Suprapubic skin (tissue), 4 donors: ENCODE measurements around the gene ATN1. TPM values are rescaled to one million over a fixed set of nuclear protein-coding genes. Genes with fewer than 3 reads are reported as not detected.
A peak's percentile ranks its signal among the peaks of the same experiment; 100 is the strongest.
"Not testable (repeated sequence)": the region's sequence is repeated elsewhere in the genome, so short reads cannot be mapped to it uniquely, and the experiment has no call there.

ENCODE experiments used
- DNase-seq, 2 donors: peaks; one replicate each; pipeline ENCODE4 v3.0.0-alpha.2; 2019; ENCODE audit warnings: low spot score in 2 of 2
- H3K27ac ChIP-seq: fragments of 200-600 bp; sonication (generic); one replicate; pipeline ENCODE4 v1.5.1; 2019
- H3K27me3 ChIP-seq: fragments of 200-600 bp; sonication (generic); one replicate; pipeline ENCODE4 v1.5.1; 2019
- H3K36me3 ChIP-seq: fragments of 200-600 bp; sonication (generic); one replicate; pipeline ENCODE4 v1.5.1; 2019
- H3K4me1 ChIP-seq: fragments of 200-600 bp; sonication (generic); one replicate; pipeline ENCODE4 v1.5.1; 2019
- H3K4me3 ChIP-seq: fragments of 200-600 bp; sonication (generic); one replicate; pipeline ENCODE4 v1.5.1; 2019; ENCODE audit warnings: mild to moderate bottlenecking
- H3K9me3 ChIP-seq: fragments of 200-600 bp; sonication (generic); one replicate; pipeline ENCODE4 v1.5.1; 2019
- EP300 ChIP-seq: sonication (generic); formaldehyde crosslinking; IDR thresholded peaks from one replicate; pipeline ENCODE4 v1.6.1; 2017; ENCODE audit warnings: antibody characterized with exemption
- POLR2A ChIP-seq, 2 donors: fragments of 450-650 bp; IDR thresholded peaks; one replicate each; pipeline ENCODE4 v1.6.1; 2017; ENCODE audit warnings: antibody characterized with exemption in 2 of 2, mild to moderate bottlenecking in 2 of 2, moderate library complexity in 2 of 2
- POLR2AphosphoS5 ChIP-seq, 3 donors: sonication (generic); formaldehyde crosslinking; IDR thresholded peaks; one replicate each; pipeline ENCODE4 v1.6.1; 2017; ENCODE audit warnings: antibody characterized with exemption in 3 of 3
- WGBS: methylation state at CpG from one replicate; pipeline ENCODE4 v1.1.5; 2018; 5-methylcytosine and 5-hydroxymethylcytosine counted together
- total RNA-seq, 4 donors: library from RNA; depleted of rRNA; stranded (reverse); fragments of >200 nt; gene quantifications; one replicate each; pipeline ENCODE4 v1.1.0, GENCODE V29; 2016
- TF ChIP-seq, protein P1 (sequence below), 2 donors: fragments of 200-600 bp in 1 of 2; fragments of 450-650 bp in 1 of 2; sonication (generic) in 1 of 2; IDR thresholded peaks; one replicate each; pipeline ENCODE4 v1.5.1; 2016 to 2019; ENCODE audit warnings: antibody characterized with exemption in 2 of 2, mild to moderate bottlenecking in 1 of 2, moderate library complexity in 1 of 2

ATN1 gene
- total RNA-seq, 4 donors from 2014 or later = 58.4 to 137 (median 67.7) TPM

DNA sequence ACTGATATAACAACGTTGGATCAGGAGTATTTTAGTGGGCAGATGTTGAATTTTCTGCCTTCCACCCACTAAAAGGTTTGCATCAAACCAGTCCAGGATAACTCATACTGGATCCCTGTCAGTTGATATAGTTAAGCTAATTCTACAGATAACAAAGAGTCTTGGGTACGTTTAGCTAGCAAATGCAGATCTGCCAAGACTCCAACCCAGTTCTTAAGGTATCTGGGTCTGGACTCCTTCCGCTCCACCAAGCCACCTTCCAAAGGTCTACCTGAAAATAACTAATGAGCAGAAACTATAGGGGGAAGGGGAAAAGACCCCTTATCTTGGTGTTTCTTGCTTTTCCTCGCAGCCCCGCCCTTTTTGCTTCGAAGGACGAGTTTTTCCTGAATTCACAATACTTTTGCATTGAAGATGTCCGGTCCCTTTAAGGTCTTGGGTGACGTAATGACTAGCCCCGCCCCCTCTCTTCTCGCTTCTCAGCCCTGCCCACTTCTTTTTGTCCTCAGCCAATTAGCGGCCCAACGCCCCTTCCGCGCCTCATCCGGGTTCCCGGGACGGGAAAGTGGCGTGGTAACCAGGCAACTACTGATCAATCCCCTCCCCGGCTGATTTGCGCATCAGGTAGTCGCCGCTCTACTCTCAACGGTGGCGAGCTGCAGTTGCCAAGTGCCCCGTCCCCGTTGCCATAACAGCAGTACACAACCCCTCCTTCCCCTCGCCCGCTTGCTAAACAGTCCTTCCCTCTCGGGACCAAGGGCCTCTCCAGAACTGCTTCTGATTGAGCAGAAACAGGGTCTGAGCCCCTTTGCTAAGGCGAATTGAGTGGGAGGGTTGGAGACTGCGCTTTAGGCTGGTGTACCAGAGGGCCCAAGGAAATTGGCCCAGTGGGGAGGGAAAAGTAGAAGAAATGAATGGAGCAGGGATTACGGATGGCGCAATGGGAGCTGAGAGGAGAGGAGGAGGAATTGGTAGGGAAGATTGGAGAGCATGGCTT, 23.2 kb upstream of the ATN1 start, which contains the start of gene LRRC23:
LRRC23 (plus strand) TSS at position 543 of the 997 bp plus-strand sequence. CDS start 812 bp downstream, outside the sequence.
- Histone ChIP-seq H3K4me3 (peak within 1 kb of the TSS; percentile 55), H3K4me1 (peaks cover 18% of the 10 kb centered on the region), H3K27ac (peak within 1 kb of the TSS; percentile 50), H3K9me3 (no peaks in the 10 kb centered on the region), H3K27me3 (no peaks in the 10 kb centered on the region), H3K36me3 (peaks cover 4% of the 10 kb centered on the region)
- 4% methylated on average over 34 of the region's 34 CpGs for WGBS
- TF ChIP-seq, protein P1, sequence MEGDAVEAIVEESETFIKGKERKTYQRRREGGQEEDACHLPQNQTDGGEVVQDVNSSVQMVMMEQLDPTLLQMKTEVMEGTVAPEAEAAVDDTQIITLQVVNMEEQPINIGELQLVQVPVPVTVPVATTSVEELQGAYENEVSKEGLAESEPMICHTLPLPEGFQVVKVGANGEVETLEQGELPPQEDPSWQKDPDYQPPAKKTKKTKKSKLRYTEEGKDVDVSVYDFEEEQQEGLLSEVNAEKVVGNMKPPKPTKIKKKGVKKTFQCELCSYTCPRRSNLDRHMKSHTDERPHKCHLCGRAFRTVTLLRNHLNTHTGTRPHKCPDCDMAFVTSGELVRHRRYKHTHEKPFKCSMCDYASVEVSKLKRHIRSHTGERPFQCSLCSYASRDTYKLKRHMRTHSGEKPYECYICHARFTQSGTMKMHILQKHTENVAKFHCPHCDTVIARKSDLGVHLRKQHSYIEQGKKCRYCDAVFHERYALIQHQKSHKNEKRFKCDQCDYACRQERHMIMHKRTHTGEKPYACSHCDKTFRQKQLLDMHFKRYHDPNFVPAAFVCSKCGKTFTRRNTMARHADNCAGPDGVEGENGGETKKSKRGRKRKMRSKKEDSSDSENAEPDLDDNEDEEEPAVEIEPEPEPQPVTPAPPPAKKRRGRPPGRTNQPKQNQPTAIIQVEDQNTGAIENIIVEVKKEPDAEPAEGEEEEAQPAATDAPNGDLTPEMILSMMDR (IDR thresholded peaks at IDR 0.05) = no peak
- TF ChIP-seq POLR2A (IDR thresholded peaks at IDR 0.05) (peak in 1 of 2 donors; percentile 51), EP300 (no peak), POLR2AphosphoS5 (IDR thresholded peaks at IDR 0.05) (peak in 1 of 3 donors; percentile 52)
- DNase-seq = peak; percentile 99

DNA sequence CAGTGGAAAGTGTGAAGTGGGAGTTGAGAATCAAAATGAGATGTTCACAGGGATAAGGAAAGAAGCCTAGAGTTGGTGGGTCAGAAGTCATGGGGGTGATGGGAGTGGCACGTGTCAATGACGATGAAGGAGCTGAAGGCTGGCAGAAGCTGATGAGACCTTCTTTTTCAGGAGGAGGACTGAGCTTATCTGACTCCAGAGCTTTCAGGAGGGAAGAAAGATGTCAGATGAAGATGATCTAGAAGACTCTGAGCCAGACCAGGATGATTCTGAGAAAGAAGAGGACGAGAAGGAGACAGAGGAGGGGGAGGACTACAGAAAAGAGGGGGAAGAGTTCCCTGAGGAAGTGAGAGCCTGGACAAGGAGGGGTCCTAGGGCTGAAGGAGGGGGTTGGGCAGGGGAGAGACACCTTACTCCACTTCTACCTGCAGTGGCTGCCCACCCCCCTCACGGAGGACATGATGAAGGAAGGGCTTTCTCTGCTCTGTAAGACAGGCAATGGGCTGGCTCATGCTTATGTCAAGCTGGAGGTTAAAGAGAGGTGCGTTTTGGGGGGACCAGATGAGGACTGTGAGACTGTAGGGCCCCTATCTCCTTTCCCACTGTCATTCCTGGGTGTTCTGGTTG, 22.2 kb upstream of the ATN1 start:
- DNase-seq = no peak
- Histone ChIP-seq H3K36me3 (peaks cover 4% of the 10 kb centered on the region), H3K4me3 (peak overlapping the region; percentile 55), H3K27me3 (no peaks in the 10 kb centered on the region), H3K9me3 (no peaks in the 10 kb centered on the region), H3K4me1 (peaks cover 12% of the 10 kb centered on the region), H3K27ac (no peak overlapping the region)
- no peak for TF ChIP-seq POLR2AphosphoS5 (IDR thresholded peaks at IDR 0.05)
- TF ChIP-seq, protein P1 (IDR thresholded peaks at IDR 0.05) = no peak
- TF ChIP-seq EP300 = no peak
- TF ChIP-seq POLR2A (IDR thresholded peaks at IDR 0.05) = no peak
- WGBS = 67% methylated on average over 5 of the region's 5 CpGs

DNA sequence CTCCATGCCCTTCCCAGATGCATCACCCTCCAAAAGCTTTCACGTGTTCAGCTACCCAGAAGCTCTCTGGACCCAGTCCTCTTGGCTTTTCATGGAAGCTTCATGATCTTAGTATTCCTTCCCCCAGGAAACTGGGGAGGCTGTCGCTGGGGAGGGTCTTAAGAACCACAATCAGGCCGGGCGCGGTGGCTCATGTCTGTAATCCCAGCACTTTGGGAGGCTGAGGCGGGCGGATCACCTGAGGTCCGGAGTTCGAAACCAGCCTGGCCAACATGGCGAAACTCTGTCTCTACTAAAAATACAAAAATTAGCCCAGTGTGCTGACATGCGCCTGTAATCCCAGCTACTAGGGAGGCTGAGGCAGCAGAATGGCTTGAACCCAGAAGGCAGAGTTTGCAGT, 19.6 kb upstream of the ATN1 start:
- WGBS = 97% methylated on average over 11 of the region's 11 CpGs
- H3K4me1 ChIP-seq = peaks cover 12% of the 10 kb centered on the region
- not testable (repeated sequence) for H3K27me3 ChIP-seq, H3K36me3 ChIP-seq, DNase-seq, H3K9me3 ChIP-seq, H3K27ac ChIP-seq, H3K4me3 ChIP-seq

DNA sequence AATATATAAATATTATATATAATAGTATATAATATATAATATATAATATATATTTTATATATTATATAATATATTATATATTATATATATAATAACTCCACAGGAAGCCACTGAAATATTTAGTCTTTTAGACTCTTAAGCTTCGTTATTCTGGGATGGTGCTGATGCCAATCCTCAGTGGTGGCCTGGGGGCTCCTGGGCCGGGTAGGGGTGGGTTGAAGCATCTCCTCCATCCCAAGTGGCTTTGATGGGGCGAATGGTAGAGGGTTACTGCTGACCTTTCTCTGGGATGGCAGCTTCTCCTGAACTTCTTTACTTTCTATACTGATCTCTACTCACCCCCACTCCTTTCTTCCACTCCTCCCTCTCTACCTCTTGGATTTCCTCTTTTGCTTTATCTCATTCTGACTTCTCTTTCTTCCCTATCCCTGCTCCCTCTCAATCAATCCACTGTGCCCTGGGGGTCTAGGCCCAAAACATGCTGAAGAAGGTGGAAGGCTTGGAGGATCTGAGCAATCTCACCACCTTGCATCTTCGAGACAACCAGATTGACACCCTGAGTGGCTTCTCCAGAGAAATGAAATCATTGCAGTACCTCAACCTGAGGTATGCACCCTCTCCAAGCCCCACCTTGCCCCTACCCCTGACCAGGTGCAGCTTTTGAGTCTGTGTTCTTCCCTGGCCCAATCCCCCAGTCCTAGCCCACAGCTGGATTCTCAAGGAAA, 18.2 kb upstream of the ATN1 start:
- Histone ChIP-seq H3K27ac (no peak overlapping the region), H3K27me3 (no peaks in the 10 kb centered on the region), H3K36me3 (peaks cover 4% of the 10 kb centered on the region), H3K4me3 (no peak overlapping the region), H3K9me3 (no peaks in the 10 kb centered on the region), H3K4me1 (peaks cover 16% of the 10 kb centered on the region)
- DNase-seq = no peak
- 86% methylated on average over 4 of the region's 4 CpGs for WGBS
- TF ChIP-seq, protein P1 (IDR thresholded peaks at IDR 0.05) = no peak
- no peak for TF ChIP-seq POLR2A (IDR thresholded peaks at IDR 0.05)
- TF ChIP-seq EP300 = no peak
- TF ChIP-seq POLR2AphosphoS5 (IDR thresholded peaks at IDR 0.05) = no peak

DNA sequence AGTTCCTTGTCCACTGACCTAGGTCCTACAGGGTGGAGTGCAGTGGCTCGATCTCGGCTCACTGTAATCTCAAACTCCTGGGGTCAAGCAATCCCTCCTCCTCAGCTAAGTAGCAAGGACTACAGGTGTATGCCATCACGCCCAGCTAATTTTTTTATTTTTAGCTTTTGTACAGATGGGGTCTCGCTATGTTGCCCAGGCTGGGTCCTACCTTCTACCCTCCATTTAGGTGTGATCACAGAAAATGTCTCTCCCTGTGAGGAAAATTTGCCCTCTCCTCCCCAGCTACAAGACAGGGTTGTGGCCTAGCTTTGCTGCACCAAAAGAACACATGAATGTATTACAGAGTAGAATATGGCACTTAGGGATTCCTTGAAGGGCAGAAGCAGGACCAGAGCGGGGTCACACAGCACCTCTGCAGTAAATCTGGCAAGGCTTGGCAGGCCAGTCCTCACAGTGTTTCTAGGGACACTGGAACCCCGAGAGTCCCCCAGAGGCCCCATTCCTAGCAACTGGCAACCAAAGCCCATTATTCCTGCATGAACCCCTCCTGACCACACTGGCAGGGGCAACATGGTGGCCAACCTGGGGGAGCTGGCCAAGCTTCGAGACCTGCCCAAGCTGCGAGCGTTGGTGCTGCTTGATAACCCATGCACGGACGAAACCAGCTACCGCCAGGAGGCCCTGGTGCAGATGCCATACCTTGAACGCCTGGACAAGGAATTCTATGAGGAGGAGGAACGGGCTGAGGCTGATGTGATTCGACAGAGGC, 15.4 kb upstream of the ATN1 start:
- Histone ChIP-seq H3K27ac (no peak overlapping the region), H3K9me3 (no peaks in the 10 kb centered on the region), H3K4me3 (no peak overlapping the region), H3K27me3 (no peaks in the 10 kb centered on the region), H3K36me3 (no peaks in the 10 kb centered on the region), H3K4me1 (peaks cover 20% of the 10 kb centered on the region)
- no peak for DNase-seq
- WGBS = 91% methylated on average over 15 of the region's 15 CpGs
- TF ChIP-seq, protein P1 (IDR thresholded peaks at IDR 0.05) = no peak
- TF ChIP-seq POLR2AphosphoS5 (IDR thresholded peaks at IDR 0.05) (no peak), POLR2A (IDR thresholded peaks at IDR 0.05) (no peak), EP300 (no peak)
